ENCODE results near the gene CYBB. TPM values are rescaled to one million over a fixed set of nuclear protein-coding genes. Genes with fewer than 3 reads are reported as not detected.

The CYBB gene
- polyA plus RNA-seq, 1 experiment: not detected

GRCh38 chrX:37847733-37848197, 67.9 kb downstream of the CYBB start:
- TF ChIP-seq CTCF (IDR thresholded peaks at IDR 0.05; ENCODE audit: insufficient read depth, low read depth, low read length): no peak
- no peak for DNase-seq (ENCODE audit: low read depth)
- ChIA-PET CTCF (no interaction called here), POLR2A (no interaction called here)
- H3K27me3 ChIP-seq (ENCODE audit: control insufficient read depth, insufficient read depth, low read length): no peaks in the 10 kb centered on the region
- H3K4me3 ChIP-seq (ENCODE audit: low read depth, low read length): peak overlapping the region; percentile 83
- H3K36me3 ChIP-seq (ENCODE audit: control insufficient read depth, insufficient read depth, low read length): no peaks in the 10 kb centered on the region

GRCh38 chrX:37854148-37854547, 74.3 kb downstream of the CYBB start:
- DNase-seq (ENCODE audit: low read depth): no peak
- ChIA-PET CTCF (no interaction called here), POLR2A (no interaction called here)
- Histone ChIP-seq H3K36me3 (ENCODE audit: control insufficient read depth, insufficient read depth, low read length) (no peaks in the 10 kb centered on the region), H3K27me3 (ENCODE audit: control insufficient read depth, insufficient read depth, low read length) (no peaks in the 10 kb centered on the region), H3K4me3 (ENCODE audit: low read depth, low read length) (no peak overlapping the region)
- no peak for TF ChIP-seq CTCF (IDR thresholded peaks at IDR 0.05; ENCODE audit: insufficient read depth, low read depth, low read length)

GRCh38 chrX:37854748-37855147, 74.9 kb downstream of the CYBB start:
- no peak for DNase-seq (ENCODE audit: low read depth)
- CTCF ChIA-PET: no interaction called here

GRCh38 chrX:37860721-37861120, 80.9 kb downstream of the CYBB start:
- CTCF ChIA-PET: no interaction called here
- no peak overlapping the region for H3K4me3 ChIP-seq (ENCODE audit: low read depth, low read length)
- DNase-seq (ENCODE audit: low read depth): no peak
- no peaks in the 10 kb centered on the region for H3K27me3 ChIP-seq (ENCODE audit: control insufficient read depth, insufficient read depth, low read length)
- POLR2A ChIA-PET: no interaction called here
- no peak for TF ChIP-seq CTCF (IDR thresholded peaks at IDR 0.05; ENCODE audit: insufficient read depth, low read depth, low read length)
- H3K36me3 ChIP-seq (ENCODE audit: control insufficient read depth, insufficient read depth, low read length): no peaks in the 10 kb centered on the region

More at GRCh38 chrX:37854748-37855147, 74.9 kb downstream of the CYBB start:
- no peak for TF ChIP-seq CTCF (IDR thresholded peaks at IDR 0.05; ENCODE audit: insufficient read depth, low read depth, low read length)
- H3K4me3 ChIP-seq (ENCODE audit: low read depth, low read length): no peak overlapping the region
- H3K27me3 ChIP-seq (ENCODE audit: control insufficient read depth, insufficient read depth, low read length): no peaks in the 10 kb centered on the region
- H3K36me3 ChIP-seq (ENCODE audit: control insufficient read depth, insufficient read depth, low read length): no peaks in the 10 kb centered on the region
- POLR2A ChIA-PET: no interaction called here

GRCh38 chrX:37862851-37863250, 83.0 kb downstream of the CYBB start:
- Histone ChIP-seq H3K27me3 (ENCODE audit: control insufficient read depth, insufficient read depth, low read length) (no peaks in the 10 kb centered on the region), H3K4me3 (ENCODE audit: low read depth, low read length) (no peak overlapping the region), H3K36me3 (ENCODE audit: control insufficient read depth, insufficient read depth, low read length) (no peaks in the 10 kb centered on the region)
- DNase-seq (ENCODE audit: low read depth): no peak
- TF ChIP-seq CTCF (IDR thresholded peaks at IDR 0.05; ENCODE audit: insufficient read depth, low read depth, low read length): no peak
- CTCF ChIA-PET: no interaction called here
- POLR2A ChIA-PET: no interaction called here

Other genes with a start within 250 kb of the CYBB start
- gene LANCL3, start 208.4 kb upstream of the CYBB start, polyA plus RNA-seq (2011; rRNA removed): not detected in 2 replicates
- gene XK, start 94.3 kb upstream of the CYBB start, polyA plus RNA-seq (2011; rRNA removed): not detected in 2 replicates
- gene DYNLT3, start 67.5 kb downstream of the CYBB start, polyA plus RNA-seq (2011; rRNA removed): 11.3 and 20.9 TPM in 2 replicates
- gene SYTL5, start 226.5 kb downstream of the CYBB start, polyA plus RNA-seq (2011; rRNA removed): 0.48 and 0.64 TPM in 2 replicates

Data from BJ (cell line).